ENCODE data around the gene ZNF444. TPM values are rescaled to one million over a fixed set of nuclear protein-coding genes. Genes with fewer than 3 reads are reported as not detected.

ZNF444 gene
- total and polyA plus RNA-seq, 10 donors: 17.0 to 35.1 (median 22.8) TPM

DNA sequence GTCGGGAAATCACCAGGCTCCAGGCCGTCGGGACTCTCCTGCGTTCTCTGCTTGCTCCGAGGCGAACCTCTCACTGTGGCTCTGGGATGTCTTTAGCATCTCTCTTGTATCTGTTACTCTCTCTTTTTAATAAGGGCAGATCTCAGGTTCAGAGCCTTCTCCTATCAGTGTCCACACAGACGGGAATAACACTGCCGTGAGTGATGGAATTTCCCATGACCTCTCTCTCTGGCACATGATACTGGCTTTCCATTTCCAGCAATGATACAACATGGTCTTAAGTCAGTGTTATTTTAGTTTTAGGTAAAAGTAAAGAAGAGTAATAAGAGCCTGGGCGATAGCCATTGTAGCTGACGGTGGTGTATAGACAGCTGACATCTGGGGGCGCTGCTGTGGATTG is 9.3 kb downstream of the ZNF444 start:
- H3K9me3 ChIP-seq: no peaks in the 10 kb centered on the region
- peaks cover 0 to 73% (median 28%) of the 10 kb centered on the region in 6 donors for H3K36me3 ChIP-seq
- 92 to 97% (median 94%) methylated on average over 11 of the region's 11 CpGs for WGBS, 5 donors
- H3K27me3 ChIP-seq (replicated peaks in 1 of 7): no peaks in the 10 kb centered on the region
- no peak overlapping the region for H3K4me3 ChIP-seq
- intact Hi-C loops (cut with DNase I; ENCODE audit: low total_unique reads): no loop called here
- H3K4me1 ChIP-seq: peaks cover 0 to 7% (median 0%) of the 10 kb centered on the region in 6 donors
- H3K27ac ChIP-seq: no peak overlapping the region
- TF ChIP-seq, protein P1, sequence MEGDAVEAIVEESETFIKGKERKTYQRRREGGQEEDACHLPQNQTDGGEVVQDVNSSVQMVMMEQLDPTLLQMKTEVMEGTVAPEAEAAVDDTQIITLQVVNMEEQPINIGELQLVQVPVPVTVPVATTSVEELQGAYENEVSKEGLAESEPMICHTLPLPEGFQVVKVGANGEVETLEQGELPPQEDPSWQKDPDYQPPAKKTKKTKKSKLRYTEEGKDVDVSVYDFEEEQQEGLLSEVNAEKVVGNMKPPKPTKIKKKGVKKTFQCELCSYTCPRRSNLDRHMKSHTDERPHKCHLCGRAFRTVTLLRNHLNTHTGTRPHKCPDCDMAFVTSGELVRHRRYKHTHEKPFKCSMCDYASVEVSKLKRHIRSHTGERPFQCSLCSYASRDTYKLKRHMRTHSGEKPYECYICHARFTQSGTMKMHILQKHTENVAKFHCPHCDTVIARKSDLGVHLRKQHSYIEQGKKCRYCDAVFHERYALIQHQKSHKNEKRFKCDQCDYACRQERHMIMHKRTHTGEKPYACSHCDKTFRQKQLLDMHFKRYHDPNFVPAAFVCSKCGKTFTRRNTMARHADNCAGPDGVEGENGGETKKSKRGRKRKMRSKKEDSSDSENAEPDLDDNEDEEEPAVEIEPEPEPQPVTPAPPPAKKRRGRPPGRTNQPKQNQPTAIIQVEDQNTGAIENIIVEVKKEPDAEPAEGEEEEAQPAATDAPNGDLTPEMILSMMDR (IDR thresholded peaks at IDR 0.05 in 8 of 11, conservative IDR thresholded peaks at IDR 0.05 in 3 of 11): no peak
- no peak for TF ChIP-seq POLR2AphosphoS5 (IDR thresholded peaks at IDR 0.05)
- no peak for TF ChIP-seq POLR2A (IDR thresholded peaks at IDR 0.05)
- DNase-seq: no peak

DNA sequence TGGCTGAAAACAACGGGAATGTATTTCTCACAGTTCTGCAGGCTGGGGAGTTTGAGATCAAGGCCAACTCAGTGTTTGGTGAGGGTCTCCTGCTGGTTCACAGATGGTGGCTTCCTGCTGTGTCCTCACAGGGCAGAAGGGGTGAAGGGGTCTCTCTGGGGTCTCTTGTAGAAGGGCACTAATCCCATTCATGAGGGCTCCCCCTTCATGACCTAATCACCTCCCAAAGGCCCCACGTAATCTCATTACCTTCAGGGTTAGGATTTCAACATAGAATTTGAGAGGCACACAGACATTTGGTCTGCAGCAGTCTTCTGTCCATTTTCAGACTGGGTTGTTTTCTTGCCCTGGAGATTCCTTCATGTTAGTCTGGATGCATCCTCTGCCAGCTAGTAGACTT is 11.6 kb downstream of the ZNF444 start:
- Histone ChIP-seq H3K36me3 (peaks cover 0 to 73% (median 21%) of the 10 kb centered on the region in 6 donors), H3K9me3 (no peaks in the 10 kb centered on the region), H3K4me3 (no peak overlapping the region), H3K27me3 (replicated peaks in 1 of 7) (no peaks in the 10 kb centered on the region), H3K27ac (no peak overlapping the region), H3K4me1 (peaks cover 0 to 13% (median 0%) of the 10 kb centered on the region in 6 donors)
- WGBS, 5 donors: 78 to 91% (median 86%) methylated on average over 2 of the region's 2 CpGs
- TF ChIP-seq, protein P1 (IDR thresholded peaks at IDR 0.05 in 8 of 11, conservative IDR thresholded peaks at IDR 0.05 in 3 of 11): no peak
- TF ChIP-seq POLR2AphosphoS5 (IDR thresholded peaks at IDR 0.05) (no peak), POLR2A (IDR thresholded peaks at IDR 0.05) (no peak)
- intact Hi-C loops (cut with DNase I; ENCODE audit: low total_unique reads): no loop called here
- no peak for DNase-seq

DNA sequence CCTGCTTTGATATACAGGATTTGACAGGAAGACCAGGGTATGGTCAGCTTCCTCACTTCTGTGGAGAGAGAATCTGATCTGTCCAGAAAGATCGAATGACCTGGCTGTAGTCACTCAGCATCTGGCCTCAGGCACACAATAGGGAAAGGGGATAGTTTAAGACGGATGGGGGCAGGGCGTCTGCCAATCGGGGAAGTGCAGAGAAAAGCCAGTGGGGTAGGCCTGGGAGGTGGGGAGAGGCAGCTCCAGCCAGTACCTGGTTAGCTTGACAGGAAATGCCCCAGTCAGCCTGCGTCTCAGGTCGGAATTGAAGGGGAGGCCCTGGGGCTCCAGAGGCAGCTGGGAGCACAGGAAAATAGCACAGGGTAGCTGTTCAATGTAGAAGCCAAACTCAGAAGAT is 12.4 kb downstream of the ZNF444 start:
- Histone ChIP-seq H3K4me3 (no peak overlapping the region), H3K27me3 (replicated peaks in 1 of 7) (no peaks in the 10 kb centered on the region), H3K36me3 (peaks cover 0 to 73% (median 14%) of the 10 kb centered on the region in 6 donors), H3K4me1 (peaks cover 0 to 13% (median 0%) of the 10 kb centered on the region in 6 donors), H3K27ac (no peak overlapping the region), H3K9me3 (no peaks in the 10 kb centered on the region)
- TF ChIP-seq POLR2A (IDR thresholded peaks at IDR 0.05): no peak
- TF ChIP-seq, protein P1 (IDR thresholded peaks at IDR 0.05 in 8 of 11, conservative IDR thresholded peaks at IDR 0.05 in 3 of 11): no peak
- TF ChIP-seq POLR2AphosphoS5 (IDR thresholded peaks at IDR 0.05): no peak
- no peak for DNase-seq
- intact Hi-C loops (cut with DNase I; ENCODE audit: low total_unique reads): no loop called here
- 29 to 52% (median 48%) methylated on average over 6 of the region's 6 CpGs for WGBS, 5 donors

GRCh38 chr19:56155124-56155687 is 14.1 kb downstream of the ZNF444 start:
- Histone ChIP-seq H3K4me1 (peaks cover 0 to 13% (median 0%) of the 10 kb centered on the region in 6 donors), H3K27ac (no peak overlapping the region), H3K36me3 (peaks cover 0 to 76% (median 23%) of the 10 kb centered on the region in 6 donors), H3K27me3 (replicated peaks in 1 of 7) (no peaks in the 10 kb centered on the region), H3K9me3 (no peaks in the 10 kb centered on the region), H3K4me3 (no peak overlapping the region)
- TF ChIP-seq POLR2A (IDR thresholded peaks at IDR 0.05) (no peak), POLR2AphosphoS5 (IDR thresholded peaks at IDR 0.05) (peak in 2 of 3 donors; percentile 6 to 21)
- TF ChIP-seq, protein P1 (IDR thresholded peaks at IDR 0.05 in 8 of 11, conservative IDR thresholded peaks at IDR 0.05 in 3 of 11): peak in 2 of 11 experiments; percentile 20 to 25
- intact Hi-C loops (cut with DNase I; ENCODE audit: low total_unique reads): no loop called here
- WGBS, 5 donors: 77 to 85% (median 82%) methylated on average over 7 to 17 of the region's 17 CpGs
- no peak for DNase-seq
